Pancreas (tissue), 10 donors: ENCODE data around the gene SAA4. TPM values are rescaled to one million over a fixed set of nuclear protein-coding genes. Genes with fewer than 3 reads are reported as not detected.

Experiments used
- ATAC-seq, 4 donors: fragments of 200-7000 bp; cut with Tn5 transposase; one replicate each; pipeline versions ENCODE4 v1.8.0 to v1.9.1; 2020; ENCODE audit warnings: mild to moderate bottlenecking in 4 of 4, moderate library complexity in 4 of 4
- DNase-seq, 6 donors: peaks; one replicate each; pipeline ENCODE4 v3.0.0-alpha.2; 2020
- FAIRE-seq: peaks from 2 replicates; lab custom pipeline; 2012; peaks lifted over from hg19 to GRCh38; lab: Jason Lieb, UNC
- H3K27ac ChIP-seq, 4 donors: fragments of 200-600 bp; sonication (generic); 1 replicate in 3 of 4; 2 replicates in 1 of 4; pipeline versions ENCODE4 v1.5.0 to v1.8.0; 2020
- H3K27me3 ChIP-seq, 4 donors: fragments of 200-600 bp; one replicate each; pipeline ENCODE4 v1.8.0; 2021
- H3K36me3 ChIP-seq, 3 donors: fragments of 200-600 bp; sonication (generic) in 1 of 3; one replicate each; pipeline versions ENCODE4 v1.5.0 to v1.8.0; 2020 to 2021
- H3K4me1 ChIP-seq, 3 donors: fragments of 200-600 bp; one replicate each; pipeline ENCODE4 v1.8.0; 2021
- H3K4me3 ChIP-seq, 4 donors: fragments of 200-600 bp; sonication (generic) in 2 of 4; one replicate each; pipeline versions ENCODE4 v1.5.0 to v1.8.0; 2020 to 2021
- H3K9me3 ChIP-seq, 4 donors: fragments of 200-600 bp; one replicate each; pipeline ENCODE4 v1.8.0; 2021
- WGBS, 2 donors: extraction: QIAGEN DNeasy Blood & Tissue Kit; methylation state at CpG; one replicate each; pipeline ENCODE4 v1.1.7; 2013; 5-methylcytosine and 5-hydroxymethylcytosine counted together
- intact Hi-C, 3 donors: fragments of 100-400 bp; cut with DNase I; formaldehyde crosslinking; loops; one replicate each; pipeline versions ENCODE4 v1.11.1 to v1.14.2; 2022
- polyA plus RNA-seq, 2 donors: library from polyadenylated mRNA; stranded (reverse); fragments of 200-250 nt; gene quantifications; one replicate each; pipeline ENCODE4 v1.2.3, GENCODE V29; 2013
- total RNA-seq, 6 donors: library from RNA; stranded (reverse); fragmentation: NEBNext Ultra II Directional in 4 of 6; extraction: Animal tissue kit (Norgen Biotek cat#: 25700) in 4 of 6; gene quantifications; one replicate each; pipeline versions ENCODE4 v1.2.1 to v1.2.4, GENCODE V29; 2021 to 2023
- TF ChIP-seq, protein P1 (sequence below), 4 donors: fragments of 200-600 bp; sonication (generic) in 3 of 4; IDR thresholded peaks; one replicate each; pipeline versions ENCODE4 v1.5.0 to v1.8.0; 2021; ENCODE audit warnings: antibody characterized with exemption in 4 of 4
- donor health status: healthy with polysubstance abuse.
- donor health status: DM: no; HTN: no; CAD: no; lungs with moderate emphysema.
- donor health status: DM: no; HTN: no; CAD: no.
- donor health status: control.
- donor health status: control.
- donor health status: Bipolar disorder and iron deficiency.
- donor health status: DM: yes; HTN: yes; CAD: no.
- donor health status: DM: no; HTN: no; CAD: no.
- donor health status: DM: no; HTN: no; CAD: no.
- donor health status: DM: yes; HTN: yes; CAD: no.

Gene SAA4
- total and polyA plus RNA-seq, 8 donors: 0.44 TPM; not detected in 7

DNA sequence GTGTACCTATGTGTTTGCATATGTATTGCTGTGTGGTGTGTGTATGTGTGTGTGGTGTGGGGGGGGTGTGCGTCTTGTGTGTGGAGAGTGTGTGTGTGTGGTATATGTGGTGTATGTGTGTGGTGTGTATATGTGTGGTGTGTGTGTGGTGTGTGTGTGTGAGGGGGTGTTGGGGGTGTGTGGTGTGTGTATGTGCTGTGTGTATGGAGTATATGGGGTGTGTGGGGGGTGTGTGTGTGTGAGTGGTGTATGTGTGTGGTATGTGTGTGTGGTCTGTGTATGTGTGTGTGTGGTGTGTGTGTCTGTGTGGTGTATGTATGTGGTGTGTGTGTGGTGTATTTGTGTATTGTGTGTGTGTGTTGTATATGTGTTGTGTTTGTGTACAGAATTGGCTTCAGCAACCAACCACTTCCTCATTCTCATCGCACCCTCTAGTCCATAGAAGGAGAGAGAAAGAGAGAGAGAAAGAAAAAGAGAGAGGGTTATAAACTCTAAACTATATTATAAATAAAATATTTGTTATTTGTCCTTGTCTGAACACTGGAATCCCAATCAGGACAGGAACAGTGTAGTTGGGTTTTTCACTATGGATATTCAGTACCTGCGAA lies 13.7 kb downstream of the SAA4 start:
- intact Hi-C loops: no loop called here
- no peaks in the 10 kb centered on the region for H3K36me3 ChIP-seq
- ATAC-seq (no peak), FAIRE-seq (no peak), DNase-seq (no peak)
- H3K9me3 ChIP-seq: no peaks in the 10 kb centered on the region
- no peak overlapping the region for H3K27ac ChIP-seq
- H3K27me3 ChIP-seq: no peaks in the 10 kb centered on the region
- no peaks in the 10 kb centered on the region for H3K4me1 ChIP-seq
- H3K4me3 ChIP-seq: no peak overlapping the region
- TF ChIP-seq, protein P1, sequence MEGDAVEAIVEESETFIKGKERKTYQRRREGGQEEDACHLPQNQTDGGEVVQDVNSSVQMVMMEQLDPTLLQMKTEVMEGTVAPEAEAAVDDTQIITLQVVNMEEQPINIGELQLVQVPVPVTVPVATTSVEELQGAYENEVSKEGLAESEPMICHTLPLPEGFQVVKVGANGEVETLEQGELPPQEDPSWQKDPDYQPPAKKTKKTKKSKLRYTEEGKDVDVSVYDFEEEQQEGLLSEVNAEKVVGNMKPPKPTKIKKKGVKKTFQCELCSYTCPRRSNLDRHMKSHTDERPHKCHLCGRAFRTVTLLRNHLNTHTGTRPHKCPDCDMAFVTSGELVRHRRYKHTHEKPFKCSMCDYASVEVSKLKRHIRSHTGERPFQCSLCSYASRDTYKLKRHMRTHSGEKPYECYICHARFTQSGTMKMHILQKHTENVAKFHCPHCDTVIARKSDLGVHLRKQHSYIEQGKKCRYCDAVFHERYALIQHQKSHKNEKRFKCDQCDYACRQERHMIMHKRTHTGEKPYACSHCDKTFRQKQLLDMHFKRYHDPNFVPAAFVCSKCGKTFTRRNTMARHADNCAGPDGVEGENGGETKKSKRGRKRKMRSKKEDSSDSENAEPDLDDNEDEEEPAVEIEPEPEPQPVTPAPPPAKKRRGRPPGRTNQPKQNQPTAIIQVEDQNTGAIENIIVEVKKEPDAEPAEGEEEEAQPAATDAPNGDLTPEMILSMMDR (IDR thresholded peaks at IDR 0.05): no peak
- 82 to 89% methylated on average over 3 of the region's 3 CpGs for WGBS, 2 donors

DNA sequence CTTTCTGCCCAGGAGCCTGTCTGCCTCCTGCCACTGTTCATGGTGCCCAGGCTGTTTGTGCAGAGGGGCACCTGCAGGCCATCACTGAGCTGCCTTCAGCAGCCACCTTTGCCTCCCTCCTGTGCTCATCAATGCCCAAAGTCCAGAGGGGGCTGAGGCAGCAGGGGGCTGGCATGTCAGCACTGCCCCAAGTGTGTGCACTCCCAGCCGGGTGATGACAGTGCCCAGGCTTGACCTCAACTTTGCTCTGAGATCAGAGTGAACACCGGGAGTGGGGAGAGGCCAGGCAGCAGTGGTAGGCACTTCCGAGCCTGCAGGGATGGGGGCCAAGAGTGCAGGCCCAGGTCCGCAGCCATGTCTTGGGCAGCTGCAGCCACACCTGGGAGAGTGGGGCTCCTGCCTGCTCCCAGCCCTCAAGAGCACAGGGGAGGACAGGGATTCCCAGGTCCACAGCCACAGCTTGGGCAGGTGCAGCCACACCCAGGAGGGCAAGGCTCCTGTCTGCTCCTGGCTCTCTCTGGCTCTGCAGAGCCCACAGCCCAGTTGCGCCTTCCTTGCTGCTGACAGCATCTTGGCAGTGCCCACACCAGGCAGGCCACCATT lies 15.2 kb downstream of the SAA4 start:
- FAIRE-seq (no peak), ATAC-seq (no peak), DNase-seq (peak in 1 of 6 donors; percentile 27)
- 63 to 89% methylated on average over 5 of the region's 5 CpGs for WGBS, 2 donors
- H3K4me1 ChIP-seq: no peaks in the 10 kb centered on the region
- no peak overlapping the region for H3K4me3 ChIP-seq
- no peaks in the 10 kb centered on the region for H3K27me3 ChIP-seq
- no peaks in the 10 kb centered on the region for H3K36me3 ChIP-seq
- intact Hi-C loops: no loop called here
- TF ChIP-seq, protein P1 (IDR thresholded peaks at IDR 0.05): no peak
- H3K27ac ChIP-seq: no peak overlapping the region
- no peaks in the 10 kb centered on the region for H3K9me3 ChIP-seq

DNA sequence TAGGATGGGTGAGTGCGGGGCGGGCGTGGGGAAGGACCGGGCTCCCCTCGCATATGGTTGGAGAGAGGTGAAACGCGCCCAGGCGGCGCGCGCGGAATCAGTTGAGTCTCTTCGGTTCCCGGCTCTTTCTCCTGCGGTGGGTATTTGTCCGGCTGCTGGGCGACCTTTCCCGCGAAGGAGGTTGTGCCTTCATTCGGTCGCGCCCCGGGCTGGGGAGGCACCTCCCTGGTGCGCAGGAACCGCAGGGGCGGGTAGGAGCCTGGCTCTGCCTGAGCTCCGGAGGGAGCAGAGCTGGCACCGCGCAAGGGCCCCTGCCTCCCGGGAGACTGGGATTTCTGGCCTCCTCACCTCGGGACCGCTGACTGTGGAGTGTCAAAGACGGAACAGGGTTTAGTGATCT lies 27.5 kb downstream of the SAA4 start:
- TF ChIP-seq, protein P1 (IDR thresholded peaks at IDR 0.05): no peak
- no peak for ATAC-seq
- intact Hi-C loops: no loop called here

DNA sequence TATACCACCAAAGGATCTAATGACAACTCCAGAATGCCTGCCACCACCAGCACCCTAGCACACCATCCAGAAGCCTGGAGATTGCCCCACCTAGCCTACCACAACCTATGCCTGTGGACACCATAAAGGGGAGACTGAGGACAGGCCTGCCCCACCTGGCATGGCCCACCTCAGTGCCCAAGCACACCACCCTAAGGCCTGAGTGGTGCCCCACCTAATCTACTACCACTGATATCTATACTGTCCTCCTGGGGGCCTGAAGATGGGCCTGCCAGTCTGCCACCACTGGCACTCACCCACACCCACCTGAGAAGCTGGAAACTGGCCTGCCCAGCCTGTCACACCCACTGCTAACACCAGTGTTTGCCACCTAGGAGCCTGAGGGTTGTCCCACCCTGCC lies 31.8 kb downstream of the SAA4 start:
- Histone ChIP-seq H3K27ac (no peak overlapping the region), H3K9me3 (no peaks in the 10 kb centered on the region), H3K36me3 (no peaks in the 10 kb centered on the region), H3K27me3 (peaks cover 0 to 3% (median 0%) of the 10 kb centered on the region in 4 donors), H3K4me1 (no peaks in the 10 kb centered on the region), H3K4me3 (no peak overlapping the region)
- intact Hi-C loops: no loop called here
- FAIRE-seq (no peak), DNase-seq (no peak), ATAC-seq (no peak)
- TF ChIP-seq, protein P1 (IDR thresholded peaks at IDR 0.05): no peak

More for the DNA sequence above, 27.5 kb downstream of the SAA4 start:
- H3K27ac ChIP-seq: no peak overlapping the region
- H3K9me3 ChIP-seq: no peaks in the 10 kb centered on the region
- no peak overlapping the region for H3K4me3 ChIP-seq
- H3K36me3 ChIP-seq: no peaks in the 10 kb centered on the region
- H3K27me3 ChIP-seq: peaks cover 0 to 3% (median 0%) of the 10 kb centered on the region in 4 donors
- peak in 1 of 6 donors; percentile 40 for DNase-seq
- 21 to 25% methylated on average over 33 of the region's 33 CpGs for WGBS, 2 donors
- H3K4me1 ChIP-seq: no peaks in the 10 kb centered on the region
- FAIRE-seq: no peak

DNA sequence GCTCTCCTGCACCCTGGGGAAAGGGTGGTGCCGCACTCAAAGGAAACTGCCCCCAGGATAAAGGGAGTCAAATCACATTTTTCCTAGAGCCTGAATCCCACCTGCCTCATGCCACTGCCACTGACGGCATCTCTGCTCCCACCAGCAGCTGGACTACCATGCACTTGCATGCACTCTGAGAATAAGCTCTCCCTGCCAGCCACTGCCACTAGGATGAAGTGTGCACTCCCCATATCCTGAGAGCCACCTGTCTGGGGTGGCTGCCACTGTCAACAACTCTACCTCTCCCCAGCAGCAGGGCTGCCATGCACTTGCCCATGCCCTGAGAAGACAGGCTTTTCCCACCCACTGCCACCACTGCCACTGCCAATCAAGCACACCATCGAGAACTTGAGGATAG lies 32.4 kb downstream of the SAA4 start:
- intact Hi-C loops: no loop called here
- Histone ChIP-seq H3K36me3 (no peaks in the 10 kb centered on the region), H3K4me3 (no peak overlapping the region), H3K27me3 (peaks cover 0 to 3% (median 0%) of the 10 kb centered on the region in 4 donors), H3K27ac (no peak overlapping the region), H3K9me3 (no peaks in the 10 kb centered on the region), H3K4me1 (no peaks in the 10 kb centered on the region)
- no peak for FAIRE-seq
- ATAC-seq: no peak
- TF ChIP-seq, protein P1 (IDR thresholded peaks at IDR 0.05): no peak
- WGBS, 2 donors: 78 to 80% methylated on average over 3 of the region's 3 CpGs
- DNase-seq: no peak
